Endothelial cell of umbilical vein (primary cell): ENCODE results near the gene TK1. TPM values are rescaled to one million over a fixed set of nuclear protein-coding genes. Genes with fewer than 3 reads are reported as not detected.

Experiments used
- BruUV-seq: library from RNA; stranded (reverse); fragments of 400-500 nt; replicated peaks from 2 replicates; lab custom pipeline; 2021; lab: Mats Ljungman, UMichigan
- CTCF ChIA-PET: fragments of 300-600, 350-600 bp; sonication (Branson Sonifier 250); formaldehyde crosslinking; loops from one replicate; lab custom pipeline; 2021; ENCODE audit warnings: antibody characterized with exemption, inconsistent platforms; lab: Charles Lee
- POLR2A ChIA-PET: fragments of 300-600, 350-600 bp; sonication (Branson Sonifier 250); formaldehyde crosslinking; loops from one replicate; lab custom pipeline; 2021; ENCODE audit warnings: antibody characterized with exemption, inconsistent platforms; lab: Charles Lee
- DNase-seq: peaks from one replicate; pipeline ENCODE4 v3.0.0-alpha.2; 2011; ENCODE audit warnings: low read depth, low spot score
- FAIRE-seq: peaks from 2 replicates; lab custom pipeline; 2011; peaks lifted over from hg19 to GRCh38; lab: Jason Lieb, UNC
- H2AFZ ChIP-seq: 2 replicates; pipeline ENCODE4 v1.6.0; 2012; ENCODE audit warnings: low read depth, low read length, control low read depth, inconsistent platforms
- H3K27ac ChIP-seq: 2 replicates; pipeline ENCODE4 v1.5.1; 2011; ENCODE audit warnings: low read depth, mild to moderate bottlenecking, control low read depth, low read length, moderate library complexity; ENCODE audit not compliant: insufficient read depth
- H3K27me3 ChIP-seq, 2 experiments: 2 replicates each; pipeline versions ENCODE4 v1.6.0 to v1.6.1; 2011; ENCODE audit warnings: low read length in 2 of 2, mixed read lengths in 1 of 2; ENCODE audit not compliant: control insufficient read depth in 2 of 2, insufficient read depth in 2 of 2
- H3K36me3 ChIP-seq, 2 experiments: 2 replicates in 1 of 2; 3 replicates in 1 of 2; pipeline ENCODE4 v1.5.1; 2011; ENCODE audit warnings: low read length in 2 of 2, mild to moderate bottlenecking in 1 of 2, moderate library complexity in 1 of 2; ENCODE audit not compliant: control insufficient read depth in 2 of 2, insufficient read depth in 2 of 2; ENCODE audit errors: extremely low read depth in 1 of 2
- H3K4me1 ChIP-seq: 3 replicates; pipeline ENCODE4 v1.5.1; 2011; ENCODE audit warnings: mild to moderate bottlenecking, low read length; ENCODE audit not compliant: control insufficient read depth, insufficient read depth; ENCODE audit errors: extremely low read depth
- H3K4me2 ChIP-seq: 2 replicates; pipeline ENCODE4 v1.6.1; 2011; ENCODE audit warnings: low read length, control low read depth, mixed read lengths; ENCODE audit not compliant: insufficient read depth
- H3K4me3 ChIP-seq, 3 experiments: fragments of 200-600 bp in 1 of 3; sonication (generic), shearing (Covaris generic) in 1 of 3; replicated peaks in 1 of 3; 2 replicates each; pipeline ENCODE4 v1.5.1; 2011 to 2016; ENCODE audit warnings: control low read depth in 3 of 3, low read length in 3 of 3, mild to moderate bottlenecking in 2 of 3, inconsistent platforms in 1 of 3, low read depth in 1 of 3, moderate library complexity in 1 of 3; ENCODE audit not compliant: insufficient read depth in 1 of 3
- H3K79me2 ChIP-seq: 2 replicates; pipeline ENCODE4 v1.6.0; 2012; ENCODE audit warnings: low read length, inconsistent platforms; ENCODE audit not compliant: control insufficient read depth, insufficient read depth
- H3K9ac ChIP-seq: replicated peaks from 2 replicates; pipeline ENCODE3; 2011; ENCODE audit warnings: low read length, control low read depth; ENCODE audit not compliant: insufficient read depth; ENCODE audit errors: extremely low read depth
- H3K9me1 ChIP-seq: replicated peaks from 3 replicates; pipeline ENCODE4 v1.6.0; 2011; ENCODE audit warnings: mild to moderate bottlenecking, low read length; ENCODE audit not compliant: control insufficient read depth, insufficient read depth; ENCODE audit errors: extremely low read depth
- H3K9me3 ChIP-seq: replicated peaks from 2 replicates; pipeline ENCODE4 v1.5.1; 2012; ENCODE audit warnings: low read length, inconsistent platforms; ENCODE audit not compliant: control insufficient read depth, insufficient read depth
- H4K20me1 ChIP-seq: replicated peaks from 2 replicates; pipeline ENCODE3; 2011; ENCODE audit warnings: mild to moderate bottlenecking, low read length; ENCODE audit not compliant: control insufficient read depth, insufficient read depth; ENCODE audit errors: extremely low read depth
- CTCF ChIP-seq, 2 donors: IDR thresholded peaks; 1 replicate in 1 of 2; 2 replicates in 1 of 2; pipeline ENCODE4 v1.5.1; 2011; ENCODE audit warnings: low read length in 2 of 2, mild to moderate bottlenecking in 2 of 2, moderate library complexity in 2 of 2, control low read depth in 1 of 2, inconsistent platforms in 1 of 2, low read depth in 1 of 2; ENCODE audit not compliant: insufficient read depth in 1 of 2; ENCODE audit errors: extremely low read depth in 1 of 2
- EZH2 ChIP-seq: IDR thresholded peaks from 2 replicates; pipeline ENCODE4 v1.6.1; 2012; ENCODE audit warnings: borderline replicate concordance, low read depth, mild to moderate bottlenecking, moderate library complexity, low read length, inconsistent platforms; ENCODE audit not compliant: severe bottlenecking
- GATA2 ChIP-seq: IDR thresholded peaks from 2 replicates; pipeline ENCODE4 v1.7.0; 2011; ENCODE audit warnings: low read depth, mild to moderate bottlenecking, moderate library complexity, mixed read lengths, low read length; ENCODE audit not compliant: insufficient read length, insufficient read depth
- JUN ChIP-seq: IDR thresholded peaks from 2 replicates; pipeline ENCODE4 v1.6.1; 2011; ENCODE audit warnings: borderline replicate concordance, low read depth; ENCODE audit not compliant: insufficient read length, insufficient read depth
- MYC ChIP-seq: IDR thresholded peaks from one replicate; pipeline ENCODE4 v1.6.1; 2011; ENCODE audit warnings: mild to moderate bottlenecking, low read depth, low read length
- POLR2AphosphoS5 ChIP-seq: IDR thresholded peaks from 2 replicates; pipeline ENCODE4 v1.6.1; 2012; ENCODE audit warnings: low read depth, mild to moderate bottlenecking, control low read depth, low read length, moderate library complexity; ENCODE audit not compliant: insufficient read depth
- dilution Hi-C: fragments of 300-500 bp; cut with MboI; formaldehyde crosslinking; loops from one replicate; pipeline ENCODE4 v1.15.0; 2019; ENCODE audit warnings: low sequenced_read_pairs; ENCODE audit not compliant: extremely low pct_ligation_motif_present
- intact Hi-C: fragments of 100-400 bp; cut with micrococcal nuclease; formaldehyde crosslinking; loops from one replicate; pipeline ENCODE4 v1.10.0; 2022
- polyA plus RNA-seq, 4 experiments: library from polyadenylated mRNA; depleted of rRNA in 3 of 4; stranded (reverse) in 3 of 4; unstranded in 1 of 4; fragments of >200 nt; gene quantifications; 2 replicates each; pipeline versions ENCODE4 v1.2.1 to v1.2.3, GENCODE V29; 2011 to 2012; ENCODE audit warnings: missing spikeins in 1 of 4
- total RNA-seq: library from RNA; stranded (reverse); gene quantifications from 2 replicates; pipeline ENCODE4 v1.2.3, GENCODE V29; 2021
- TF ChIP-seq, protein P1 (sequence below): IDR thresholded peaks from 2 replicates; pipeline ENCODE4 v1.6.1; 2011; ENCODE audit not compliant: insufficient read depth, insufficient read length

TK1 gene
- total and polyA plus RNA-seq, 2 donors (not counting 3 experiments of a cell fraction or from before 2014, with no cell fraction given), result 111 to 159 TPM

GRCh38 chr17:78144736-78145641 is 41.9 kb downstream of the TK1 start:
- ChIA-PET POLR2A (interaction anchor here (0.6 to 1.3 kb wide), 2 partner anchors 7 to 42 kb away, joined by 3 read pairs; partner anchors contain the start of genes AFMID and TK1), CTCF (interaction anchor here (0.9 to 1.5 kb wide), 5 partner anchors 11 to 106 kb away, joined by 3 to 12 read pairs (median 5); no protein-coding TSS in a partner anchor)
- Histone ChIP-seq H3K27ac (no peak overlapping the region), H4K20me1 (no peaks in the 10 kb centered on the region), H3K9me3 (no peaks in the 10 kb centered on the region), H3K4me3 (no peak overlapping the region), H3K36me3 (no peaks in the 10 kb centered on the region), H3K9ac (no peak overlapping the region), H3K4me2 (no peak overlapping the region), H3K4me1 (peaks cover 22% of the 10 kb centered on the region), H3K9me1 (no peaks in the 10 kb centered on the region), H3K79me2 (no peaks in the 10 kb centered on the region), H2AFZ (no peak overlapping the region), H3K27me3 (no peaks in the 10 kb centered on the region)
- intact Hi-C loops, result no loop called here
- DNase-seq (no peak), FAIRE-seq (no peak)
- dilution Hi-C loops, result no loop called here
- no peak for TF ChIP-seq MYC
- no peak for TF ChIP-seq JUN
- TF ChIP-seq GATA2, result no peak
- TF ChIP-seq CTCF (IDR thresholded peaks at IDR 0.05; ENCODE audit: extremely low read depth in 1 of 2, insufficient read depth in 1 of 2, low read depth in 1 of 2, low read length in 2 of 2), result no peak
- TF ChIP-seq POLR2AphosphoS5, result no peak
- TF ChIP-seq, protein P1, sequence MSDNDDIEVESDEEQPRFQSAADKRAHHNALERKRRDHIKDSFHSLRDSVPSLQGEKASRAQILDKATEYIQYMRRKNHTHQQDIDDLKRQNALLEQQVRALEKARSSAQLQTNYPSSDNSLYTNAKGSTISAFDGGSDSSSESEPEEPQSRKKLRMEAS, result no peak
- no peak for TF ChIP-seq EZH2
- BruUV-seq, result no TSS peak
